ENCODE results near the gene ZNF211. TPM values are rescaled to one million over a fixed set of nuclear protein-coding genes. Genes with fewer than 3 reads are reported as not detected.

The ZNF211 gene
- total RNA-seq, 1 experiment from 2014 or later: 6.7 TPM

DNA sequence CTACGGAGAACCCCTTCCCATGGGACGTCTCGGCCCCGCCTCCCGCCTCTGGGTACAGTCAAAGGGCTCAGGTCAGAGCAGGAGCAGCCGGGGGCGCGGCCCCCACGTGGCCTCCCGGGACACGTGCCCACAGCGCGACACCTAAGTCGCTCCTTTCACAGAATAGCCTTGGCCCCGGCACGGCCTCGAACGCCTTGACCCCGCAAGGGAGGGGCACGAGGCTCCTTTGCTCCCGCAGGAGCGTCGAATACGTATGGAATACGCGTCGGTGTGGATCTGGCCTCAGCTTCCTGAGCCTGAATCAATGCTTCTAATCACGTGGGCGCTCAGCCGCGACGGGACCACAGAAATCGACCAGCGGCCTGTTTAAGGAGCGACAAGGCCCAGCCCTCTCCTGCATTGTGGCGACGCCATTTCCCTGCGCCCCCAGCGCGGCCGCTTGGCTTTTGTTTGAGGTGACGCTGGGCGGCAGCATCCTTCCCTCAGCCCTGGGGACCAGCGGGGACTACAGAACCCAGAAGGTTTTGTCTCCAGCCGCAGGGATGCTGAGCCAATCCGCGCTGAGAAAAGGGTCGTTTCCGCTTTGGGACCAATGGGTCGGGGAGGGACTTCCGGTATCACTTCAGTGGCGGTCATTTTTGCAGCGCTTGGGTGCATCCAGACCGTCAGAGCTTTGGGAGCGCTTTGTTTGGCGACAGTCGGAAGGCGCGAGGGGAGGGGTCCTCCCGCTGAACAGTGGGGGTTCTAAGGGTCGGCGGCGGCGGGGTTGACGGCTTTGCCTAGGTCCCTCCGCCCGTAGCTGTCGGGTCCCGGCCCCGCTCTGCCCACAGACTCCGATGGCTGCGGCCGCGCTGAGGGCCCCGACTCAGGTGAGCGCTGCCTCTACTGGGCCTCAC is 49.2 kb upstream of the ZNF211 start, which contains the start of gene ZIK1:
Gene ZIK1 (plus strand): TSS at position 625 of the 896 bp plus-strand sequence. CDS start 212 bp downstream, at position 837.
- Histone ChIP-seq H3K4me1 (ENCODE audit: control insufficient read depth in 1 of 2, insufficient read depth in 2 of 2, low read length in 2 of 2) (peaks cover 0 to 6% of the 10 kb centered on the region in 2 experiments; a peak in 2 of 4 replicates), H3K79me2 (ENCODE audit: insufficient read depth, low read length) (no peaks in the 10 kb centered on the region), H3K27ac (ENCODE audit: low read depth, low read length) (no peak within 1 kb of the TSS), H4K20me1 (ENCODE audit: insufficient read depth) (no peaks in the 10 kb centered on the region), H3K9me3 (ENCODE audit: control insufficient read depth in 1 of 2, insufficient read depth in 1 of 2, low read depth in 1 of 2, low read length in 2 of 2) (peaks cover 0 to 12% of the 10 kb centered on the region in 2 experiments; a peak in 2 of 4 replicates), H3K9ac (ENCODE audit: low read length) (no peak within 1 kb of the TSS), H2AFZ (ENCODE audit: low read depth, low read length, poor library complexity, severe bottlenecking) (no peak within 1 kb of the TSS), H3K4me2 (ENCODE audit: low read length) (no peak within 1 kb of the TSS), H3K4me3 (replicated peaks in 1 of 2; ENCODE audit: low read depth in 1 of 2, low read length in 2 of 2) (no peak within 1 kb of the TSS), H3K27me3 (ENCODE audit: insufficient read depth, low read length) (no peaks in the 10 kb centered on the region), H3K36me3 (ENCODE audit: control insufficient read depth in 1 of 2, insufficient read depth in 2 of 2, low read length in 2 of 2) (no peaks in the 10 kb centered on the region), H3K9me2 (ENCODE audit: insufficient read depth) (no peaks in the 10 kb centered on the region)
- intact Hi-C loops (cut with micrococcal nuclease): no loop called here
- no TSS peak for BruUV-seq (replicated peaks)
- CTCF ChIA-PET: no interaction called here
- RAD21 ChIA-PET (ENCODE audit: low non-redundant PET in 1 of 2, low total read pairs in 2 of 2, uncharacterized antibody in 2 of 2, unreplicated experiment in 2 of 2): no interaction called here
- no peak for DNase-seq (ENCODE audit: low read depth, low spot score)
- no peak for ATAC-seq
- TF ChIP-seq EZH2 (IDR thresholded peaks at IDR 0.05): no peak
- POLR2A ChIA-PET: no interaction called here

DNA sequence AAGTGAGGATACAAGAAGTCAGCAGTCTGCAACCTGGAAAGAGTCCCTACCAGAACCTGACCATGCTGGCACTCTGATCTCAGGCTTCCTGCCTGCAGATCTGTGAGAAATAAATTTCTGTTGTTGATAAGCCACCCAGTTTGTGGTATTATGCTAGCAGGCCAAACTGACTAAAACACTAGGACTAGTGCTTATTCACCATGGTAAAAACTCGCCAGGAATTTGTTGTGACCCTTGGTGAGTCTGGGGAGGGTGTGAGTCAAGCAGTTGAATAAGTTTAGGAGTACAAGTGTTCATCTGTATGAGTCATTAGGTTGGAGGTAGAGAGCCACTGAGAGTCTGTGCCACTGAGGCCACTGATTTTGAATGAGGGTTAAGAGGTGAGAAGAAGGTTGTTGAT is 45.4 kb upstream of the ZNF211 start:
- Histone ChIP-seq H3K27me3 (ENCODE audit: insufficient read depth, low read length) (no peaks in the 10 kb centered on the region), H3K36me3 (ENCODE audit: control insufficient read depth in 1 of 2, insufficient read depth in 2 of 2, low read length in 2 of 2) (no peaks in the 10 kb centered on the region), H3K4me2 (ENCODE audit: low read length) (no peak overlapping the region), H3K4me3 (replicated peaks in 1 of 2; ENCODE audit: low read depth in 1 of 2, low read length in 2 of 2) (no peak overlapping the region), H3K9me3 (ENCODE audit: control insufficient read depth in 1 of 2, insufficient read depth in 1 of 2, low read depth in 1 of 2, low read length in 2 of 2) (peaks cover 0 to 12% of the 10 kb centered on the region in 2 experiments; a peak in 2 of 4 replicates), H3K27ac (ENCODE audit: low read depth, low read length) (no peak overlapping the region), H3K9ac (ENCODE audit: low read length) (no peak overlapping the region), H4K20me1 (ENCODE audit: insufficient read depth) (no peaks in the 10 kb centered on the region), H3K79me2 (ENCODE audit: insufficient read depth, low read length) (no peaks in the 10 kb centered on the region), H3K9me2 (ENCODE audit: insufficient read depth) (no peaks in the 10 kb centered on the region), H3K4me1 (ENCODE audit: control insufficient read depth in 1 of 2, insufficient read depth in 2 of 2, low read length in 2 of 2) (no peaks in the 10 kb centered on the region), H2AFZ (ENCODE audit: low read depth, low read length, poor library complexity, severe bottlenecking) (no peak overlapping the region)
- RAD21 ChIA-PET (ENCODE audit: low non-redundant PET in 1 of 2, low total read pairs in 2 of 2, uncharacterized antibody in 2 of 2, unreplicated experiment in 2 of 2): no interaction called here
- POLR2A ChIA-PET: no interaction called here
- ATAC-seq (no peak), DNase-seq (ENCODE audit: low read depth, low spot score) (no peak)
- intact Hi-C loops (cut with micrococcal nuclease): no loop called here
- CTCF ChIA-PET: no interaction called here
- BruUV-seq (replicated peaks): no TSS peak
- TF ChIP-seq EGR1 (IDR thresholded peaks at IDR 0.05; ENCODE audit: low read depth): no peak
- TF ChIP-seq, protein P1, sequence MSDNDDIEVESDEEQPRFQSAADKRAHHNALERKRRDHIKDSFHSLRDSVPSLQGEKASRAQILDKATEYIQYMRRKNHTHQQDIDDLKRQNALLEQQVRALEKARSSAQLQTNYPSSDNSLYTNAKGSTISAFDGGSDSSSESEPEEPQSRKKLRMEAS (IDR thresholded peaks at IDR 0.05): no peak
- TF ChIP-seq, protein P2, sequence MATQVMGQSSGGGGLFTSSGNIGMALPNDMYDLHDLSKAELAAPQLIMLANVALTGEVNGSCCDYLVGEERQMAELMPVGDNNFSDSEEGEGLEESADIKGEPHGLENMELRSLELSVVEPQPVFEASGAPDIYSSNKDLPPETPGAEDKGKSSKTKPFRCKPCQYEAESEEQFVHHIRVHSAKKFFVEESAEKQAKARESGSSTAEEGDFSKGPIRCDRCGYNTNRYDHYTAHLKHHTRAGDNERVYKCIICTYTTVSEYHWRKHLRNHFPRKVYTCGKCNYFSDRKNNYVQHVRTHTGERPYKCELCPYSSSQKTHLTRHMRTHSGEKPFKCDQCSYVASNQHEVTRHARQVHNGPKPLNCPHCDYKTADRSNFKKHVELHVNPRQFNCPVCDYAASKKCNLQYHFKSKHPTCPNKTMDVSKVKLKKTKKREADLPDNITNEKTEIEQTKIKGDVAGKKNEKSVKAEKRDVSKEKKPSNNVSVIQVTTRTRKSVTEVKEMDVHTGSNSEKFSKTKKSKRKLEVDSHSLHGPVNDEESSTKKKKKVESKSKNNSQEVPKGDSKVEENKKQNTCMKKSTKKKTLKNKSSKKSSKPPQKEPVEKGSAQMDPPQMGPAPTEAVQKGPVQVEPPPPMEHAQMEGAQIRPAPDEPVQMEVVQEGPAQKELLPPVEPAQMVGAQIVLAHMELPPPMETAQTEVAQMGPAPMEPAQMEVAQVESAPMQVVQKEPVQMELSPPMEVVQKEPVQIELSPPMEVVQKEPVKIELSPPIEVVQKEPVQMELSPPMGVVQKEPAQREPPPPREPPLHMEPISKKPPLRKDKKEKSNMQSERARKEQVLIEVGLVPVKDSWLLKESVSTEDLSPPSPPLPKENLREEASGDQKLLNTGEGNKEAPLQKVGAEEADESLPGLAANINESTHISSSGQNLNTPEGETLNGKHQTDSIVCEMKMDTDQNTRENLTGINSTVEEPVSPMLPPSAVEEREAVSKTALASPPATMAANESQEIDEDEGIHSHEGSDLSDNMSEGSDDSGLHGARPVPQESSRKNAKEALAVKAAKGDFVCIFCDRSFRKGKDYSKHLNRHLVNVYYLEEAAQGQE (IDR thresholded peaks at IDR 0.05; ENCODE audit: low read depth): no peak
- no peak for TF ChIP-seq SP1 (IDR thresholded peaks at IDR 0.05; ENCODE audit: low read depth)
- no peak for TF ChIP-seq YY1 (IDR thresholded peaks at IDR 0.05; ENCODE audit: extremely low read depth, insufficient replicate concordance, low read depth, low read length)
- TF ChIP-seq ZNF274 (IDR thresholded peaks at IDR 0.05; ENCODE audit: low read depth, low read length): no peak
- no peak for TF ChIP-seq EZH2phosphoT487 (IDR thresholded peaks at IDR 0.05; ENCODE audit: borderline replicate concordance)
- TF ChIP-seq, protein P3, sequence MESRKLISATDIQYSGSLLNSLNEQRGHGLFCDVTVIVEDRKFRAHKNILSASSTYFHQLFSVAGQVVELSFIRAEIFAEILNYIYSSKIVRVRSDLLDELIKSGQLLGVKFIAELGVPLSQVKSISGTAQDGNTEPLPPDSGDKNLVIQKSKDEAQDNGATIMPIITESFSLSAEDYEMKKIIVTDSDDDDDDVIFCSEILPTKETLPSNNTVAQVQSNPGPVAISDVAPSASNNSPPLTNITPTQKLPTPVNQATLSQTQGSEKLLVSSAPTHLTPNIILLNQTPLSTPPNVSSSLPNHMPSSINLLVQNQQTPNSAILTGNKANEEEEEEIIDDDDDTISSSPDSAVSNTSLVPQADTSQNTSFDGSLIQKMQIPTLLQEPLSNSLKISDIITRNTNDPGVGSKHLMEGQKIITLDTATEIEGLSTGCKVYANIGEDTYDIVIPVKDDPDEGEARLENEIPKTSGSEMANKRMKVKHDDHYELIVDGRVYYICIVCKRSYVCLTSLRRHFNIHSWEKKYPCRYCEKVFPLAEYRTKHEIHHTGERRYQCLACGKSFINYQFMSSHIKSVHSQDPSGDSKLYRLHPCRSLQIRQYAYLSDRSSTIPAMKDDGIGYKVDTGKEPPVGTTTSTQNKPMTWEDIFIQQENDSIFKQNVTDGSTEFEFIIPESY (IDR thresholded peaks at IDR 0.05; ENCODE audit: extremely low read depth, insufficient replicate concordance, low read length): no peak
- no peak for TF ChIP-seq JUND (IDR thresholded peaks at IDR 0.05)
- no peak for TF ChIP-seq POLR2A (IDR thresholded peaks at IDR 0.05; ENCODE audit: borderline replicate concordance, extremely low read depth, insufficient read depth, insufficient read length)
- TF ChIP-seq, protein P4, sequence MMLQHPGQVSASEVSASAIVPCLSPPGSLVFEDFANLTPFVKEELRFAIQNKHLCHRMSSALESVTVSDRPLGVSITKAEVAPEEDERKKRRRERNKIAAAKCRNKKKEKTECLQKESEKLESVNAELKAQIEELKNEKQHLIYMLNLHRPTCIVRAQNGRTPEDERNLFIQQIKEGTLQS (IDR thresholded peaks at IDR 0.05): no peak
- no peak for TF ChIP-seq SIN3A (IDR thresholded peaks at IDR 0.05; ENCODE audit: low read depth)
- no peak for TF ChIP-seq FOSL1 (IDR thresholded peaks at IDR 0.05; ENCODE audit: low read depth)
- no peak for TF ChIP-seq EZH2 (IDR thresholded peaks at IDR 0.05)

Measured in HCT116 (cell line).